NT2/D1 (cell line): Measurements from ENCODE around the gene PLPPR1.

ENCODE experiments used
- SUZ12 ChIP-seq: IDR thresholded peaks from 2 replicates; pipeline ENCODE4 v1.6.1; 2011; ENCODE audit not compliant: insufficient read length, insufficient read depth; ENCODE audit errors: extremely low read depth
- YY1 ChIP-seq: IDR thresholded peaks from 2 replicates; pipeline ENCODE4 v1.6.1; 2011; ENCODE audit not compliant: insufficient read length, insufficient read depth
- ZNF274 ChIP-seq: IDR thresholded peaks from 2 replicates; pipeline ENCODE4 v1.6.1; 2011; ENCODE audit warnings: mild to moderate bottlenecking, low read depth, low read length

- TF ChIP-seq YY1 (no peak), ZNF274 (no peak), SUZ12 (no peak)
These were observed 163.2 kb downstream of the PLPPR1 start for GRCh38 chr9:101191723-101192122.
